Measurements from ENCODE around the gene CCNI.

- TF ChIP-seq POLR2A (IDR thresholded peaks at IDR 0.05; ENCODE audit: low read depth, low read length) (no peak), POLR2AphosphoS5 (IDR thresholded peaks at IDR 0.05; ENCODE audit: low read depth, low read length) (no peak), TAF1 (IDR thresholded peaks at IDR 0.05; ENCODE audit: borderline replicate concordance, low read depth, low read length) (no peak)
These were observed 17.2 kb upstream of the CCNI start for GRCh38 chr4:77092975-77093374.
